IPS-20b (cell line): ENCODE measurements around the gene STAT2.
"Not testable (repeated sequence)": the region's sequence is repeated elsewhere in the genome, so short reads cannot be mapped to it uniquely, and the experiment has no call there.

Experiments used
- H3K27ac ChIP-seq: one replicate; pipeline ENCODE4 v1.5.1; 2013; ENCODE audit warnings: low read length
- H3K27me3 ChIP-seq: 2 replicates; pipeline ENCODE4 v1.6.1; 2013; ENCODE audit warnings: mild to moderate bottlenecking, low read length, inconsistent platforms; ENCODE audit not compliant: insufficient read depth
- H3K36me3 ChIP-seq: 2 replicates; pipeline ENCODE4 v1.6.1; 2013; ENCODE audit warnings: low read depth, mild to moderate bottlenecking, inconsistent platforms, low read length, moderate library complexity; ENCODE audit not compliant: insufficient read depth
- H3K4me1 ChIP-seq: 2 replicates; pipeline ENCODE4 v1.6.1; 2013; ENCODE audit warnings: mild to moderate bottlenecking, control low read depth, inconsistent platforms, low read length, moderate library complexity; ENCODE audit not compliant: insufficient read depth
- H3K4me3 ChIP-seq: 2 replicates; pipeline ENCODE4 v1.5.1; 2013; ENCODE audit warnings: mild to moderate bottlenecking, low read length, inconsistent platforms
- H3K9ac ChIP-seq: 2 replicates; pipeline ENCODE4 v1.6.1; 2013; ENCODE audit warnings: low read depth, mild to moderate bottlenecking, inconsistent platforms, low read length, moderate library complexity
- H3K9me3 ChIP-seq: 2 replicates; pipeline ENCODE4 v1.6.1; 2013; ENCODE audit warnings: mild to moderate bottlenecking, low read depth, low read length, inconsistent platforms; ENCODE audit not compliant: insufficient read depth

The STAT2 gene

GRCh38 chr12:56351325-56351724, 8.6 kb downstream of the STAT2 start:
- Histone ChIP-seq H3K27ac (no peak overlapping the region), H3K27me3 (no peaks in the 10 kb centered on the region), H3K36me3 (peaks cover 79% of the 10 kb centered on the region)

GRCh38 chr12:56350662-56351061, 9.2 kb downstream of the STAT2 start:
- no peak overlapping the region for H3K4me3 ChIP-seq
- H3K27me3 ChIP-seq: no peaks in the 10 kb centered on the region
- H3K36me3 ChIP-seq: peaks cover 79% of the 10 kb centered on the region
- no peak overlapping the region for H3K9ac ChIP-seq
- no peak overlapping the region for H3K27ac ChIP-seq
- H3K9me3 ChIP-seq: no peaks in the 10 kb centered on the region
- H3K4me1 ChIP-seq: no peaks in the 10 kb centered on the region

More at GRCh38 chr12:56351325-56351724, 8.6 kb downstream of the STAT2 start:
- Histone ChIP-seq H3K4me3 (no peak overlapping the region), H3K4me1 (no peaks in the 10 kb centered on the region), H3K9ac (no peak overlapping the region), H3K9me3 (no peaks in the 10 kb centered on the region)

GRCh38 chr12:56348776-56349175, 11.1 kb downstream of the STAT2 start:
- Histone ChIP-seq H3K4me1 (no peaks in the 10 kb centered on the region), H3K36me3 (peaks cover 71% of the 10 kb centered on the region), H3K27ac (no peak overlapping the region), H3K27me3 (no peaks in the 10 kb centered on the region), H3K4me3 (no peak overlapping the region), H3K9ac (no peak overlapping the region), H3K9me3 (no peaks in the 10 kb centered on the region)

- H3K27me3 ChIP-seq, H3K27ac ChIP-seq, H3K4me3 ChIP-seq, H3K9me3 ChIP-seq, H3K9ac ChIP-seq, H3K4me1 ChIP-seq: not testable (repeated sequence)
- peaks cover 71% of the 10 kb centered on the region for H3K36me3 ChIP-seq
Observed at GRCh38 chr12:56347255-56347654, 12.7 kb downstream of the STAT2 start.

GRCh38 chr12:56346675-56347074, 13.2 kb downstream of the STAT2 start:
- Histone ChIP-seq H3K4me3 (no peak overlapping the region), H3K36me3 (peaks cover 69% of the 10 kb centered on the region), H3K27ac (no peak overlapping the region)

GRCh38 chr12:56342290-56342689, 17.6 kb downstream of the STAT2 start:
- not testable (repeated sequence) for H3K4me3 ChIP-seq, H3K9ac ChIP-seq, H3K27me3 ChIP-seq, H3K27ac ChIP-seq, H3K9me3 ChIP-seq
- Histone ChIP-seq H3K4me1 (peaks cover 20% of the 10 kb centered on the region), H3K36me3 (peaks cover 32% of the 10 kb centered on the region)

More at GRCh38 chr12:56346675-56347074, 13.2 kb downstream of the STAT2 start:
- no peak overlapping the region for H3K9ac ChIP-seq
- H3K9me3 ChIP-seq: no peaks in the 10 kb centered on the region
- H3K4me1 ChIP-seq: no peaks in the 10 kb centered on the region
- H3K27me3 ChIP-seq: no peaks in the 10 kb centered on the region

- no peak overlapping the region for H3K27ac ChIP-seq
- H3K36me3 ChIP-seq: peaks cover 32% of the 10 kb centered on the region
Observed at GRCh38 chr12:56341616-56342015, 18.3 kb downstream of the STAT2 start.

GRCh38 chr12:56339158-56339422, 20.8 kb downstream of the STAT2 start:
- Histone ChIP-seq H3K27me3 (no peaks in the 10 kb centered on the region), H3K27ac (peak overlapping the region; percentile 76), H3K4me1 (peaks cover 20% of the 10 kb centered on the region), H3K9ac (peak overlapping the region; percentile 58), H3K4me3 (peak overlapping the region; percentile 28; the same call in 1 of the 2 replicates), H3K9me3 (no peaks in the 10 kb centered on the region), H3K36me3 (peaks cover 17% of the 10 kb centered on the region)

More at GRCh38 chr12:56341616-56342015, 18.3 kb downstream of the STAT2 start:
- Histone ChIP-seq H3K9me3 (no peaks in the 10 kb centered on the region), H3K4me1 (peaks cover 20% of the 10 kb centered on the region), H3K4me3 (no peak overlapping the region), H3K9ac (no peak overlapping the region), H3K27me3 (no peaks in the 10 kb centered on the region)

- Histone ChIP-seq H3K4me3 (peak within 1 kb of the TSS; percentile 33; the same call in 1 of the 2 replicates), H3K27ac (peak within 1 kb of the TSS; percentile 76)
Observed at GRCh38 chr12:56338308-56339157, 21.4 kb downstream of the STAT2 start, which contains the start of gene IL23A. Gene IL23A, plus strand, starts transcription at chr12:56338884. Its CDS starts 161 bp downstream, at chr12:56339045.

GRCh38 chr12:56337753-56338251, 22.1 kb downstream of the STAT2 start:
- no peaks in the 10 kb centered on the region for H3K9me3 ChIP-seq
- H3K4me3 ChIP-seq: peak overlapping the region; percentile 33; the same call in 1 of the 2 replicates
- no peaks in the 10 kb centered on the region for H3K27me3 ChIP-seq
- H3K27ac ChIP-seq: no peak overlapping the region
- H3K9ac ChIP-seq: 0 out of 2 replicates have a peak overlapping the region, but pooled peaks have one; percentile 5
- H3K4me1 ChIP-seq: peaks cover 26% of the 10 kb centered on the region
- H3K36me3 ChIP-seq: peaks cover 4% of the 10 kb centered on the region

More at GRCh38 chr12:56338308-56339157, 21.4 kb downstream of the STAT2 start, which contains the start of gene IL23A:
- no peaks in the 10 kb centered on the region for H3K27me3 ChIP-seq
- H3K4me1 ChIP-seq: peaks cover 20% of the 10 kb centered on the region
- H3K9me3 ChIP-seq: no peaks in the 10 kb centered on the region
- H3K9ac ChIP-seq: peak within 1 kb of the TSS; percentile 58
- H3K36me3 ChIP-seq: peaks cover 12% of the 10 kb centered on the region

- H3K4me3 ChIP-seq: no peak overlapping the region
- H3K36me3 ChIP-seq: no peaks in the 10 kb centered on the region
- H3K9me3 ChIP-seq: no peaks in the 10 kb centered on the region
- H3K27ac ChIP-seq: no peak overlapping the region
- H3K4me1 ChIP-seq: peaks cover 27% of the 10 kb centered on the region
- H3K27me3 ChIP-seq: no peaks in the 10 kb centered on the region
- H3K9ac ChIP-seq: no peak overlapping the region
Observed at GRCh38 chr12:56336361-56337167, 23.3 kb downstream of the STAT2 start.
